ENCODE data around the gene PPP2R5A.
A peak's percentile ranks its signal among the peaks of the same experiment; 100 is the strongest.

PPP2R5A gene

GRCh38 chr1:212367474-212368072, 82.4 kb downstream of the PPP2R5A start:
- no peak for TF ChIP-seq POLR2A (IDR thresholded peaks at IDR 0.05; ENCODE audit: extremely low read depth, insufficient read length)
- no peak overlapping the region for H3K4me3 ChIP-seq (ENCODE audit: low read depth, low read length)

DNA sequence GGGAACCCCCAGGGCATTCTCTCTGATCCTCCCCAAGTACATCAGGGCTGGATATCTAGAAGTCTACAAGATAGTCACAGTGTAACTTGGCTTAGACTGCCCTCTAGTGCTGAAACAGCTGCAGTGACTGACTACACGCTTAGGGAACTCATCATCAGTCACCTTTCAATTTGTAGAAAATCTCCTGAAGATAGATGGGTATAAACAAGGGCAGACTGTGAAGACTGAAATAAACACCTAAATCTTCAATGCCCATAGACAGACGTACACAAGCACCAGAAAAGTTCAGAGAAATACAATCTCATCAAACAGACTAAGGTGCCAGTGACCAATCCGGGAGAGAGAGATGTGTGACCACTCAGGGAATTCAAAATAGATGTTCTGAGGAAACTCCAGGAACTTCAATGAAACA, 82.9 kb downstream of the PPP2R5A start:
- peak; percentile 78 for DNase-seq (ENCODE audit: low read depth)
- H3K4me3 ChIP-seq (ENCODE audit: low read depth, low read length), result no peak overlapping the region
- TF ChIP-seq, protein P1, sequence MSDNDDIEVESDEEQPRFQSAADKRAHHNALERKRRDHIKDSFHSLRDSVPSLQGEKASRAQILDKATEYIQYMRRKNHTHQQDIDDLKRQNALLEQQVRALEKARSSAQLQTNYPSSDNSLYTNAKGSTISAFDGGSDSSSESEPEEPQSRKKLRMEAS (IDR thresholded peaks at IDR 0.05; ENCODE audit: low read depth, low read length), result no peak
- peak; percentile 91 for TF ChIP-seq CTCF (IDR thresholded peaks at IDR 0.05; ENCODE audit: low read depth, low read length)

More at GRCh38 chr1:212367474-212368072, 82.4 kb downstream of the PPP2R5A start:
- DNase-seq (ENCODE audit: low read depth), result no peak

GRCh38 chr1:212375986-212376385, 90.8 kb downstream of the PPP2R5A start:
- DNase-seq (ENCODE audit: low read depth), result no peak
- TF ChIP-seq, protein P1 (IDR thresholded peaks at IDR 0.05; ENCODE audit: low read depth, low read length), result no peak
- TF ChIP-seq CTCF (IDR thresholded peaks at IDR 0.05; ENCODE audit: low read depth, low read length) (no peak), MYC (IDR thresholded peaks at IDR 0.05; ENCODE audit: low read depth, low read length) (no peak), POLR2A (IDR thresholded peaks at IDR 0.05; ENCODE audit: extremely low read depth, insufficient read length) (no peak)
- no peak overlapping the region for H3K4me3 ChIP-seq (ENCODE audit: low read depth, low read length)

GRCh38 chr1:212377644-212378043, 92.4 kb downstream of the PPP2R5A start:
- TF ChIP-seq POLR2A (IDR thresholded peaks at IDR 0.05; ENCODE audit: extremely low read depth, insufficient read length) (no peak), MYC (IDR thresholded peaks at IDR 0.05; ENCODE audit: low read depth, low read length) (no peak), CTCF (IDR thresholded peaks at IDR 0.05; ENCODE audit: low read depth, low read length) (no peak)
- TF ChIP-seq, protein P1 (IDR thresholded peaks at IDR 0.05; ENCODE audit: low read depth, low read length), result no peak
- no peak overlapping the region for H3K4me3 ChIP-seq (ENCODE audit: low read depth, low read length)
- no peak for DNase-seq (ENCODE audit: low read depth)

GRCh38 chr1:212379366-212379765, 94.2 kb downstream of the PPP2R5A start:
- TF ChIP-seq POLR2A (IDR thresholded peaks at IDR 0.05; ENCODE audit: extremely low read depth, insufficient read length) (no peak), CTCF (IDR thresholded peaks at IDR 0.05; ENCODE audit: low read depth, low read length) (no peak), MYC (IDR thresholded peaks at IDR 0.05; ENCODE audit: low read depth, low read length) (no peak)
- TF ChIP-seq, protein P1 (IDR thresholded peaks at IDR 0.05; ENCODE audit: low read depth, low read length), result no peak
- DNase-seq (ENCODE audit: low read depth), result no peak
- no peak overlapping the region for H3K4me3 ChIP-seq (ENCODE audit: low read depth, low read length)

DNA sequence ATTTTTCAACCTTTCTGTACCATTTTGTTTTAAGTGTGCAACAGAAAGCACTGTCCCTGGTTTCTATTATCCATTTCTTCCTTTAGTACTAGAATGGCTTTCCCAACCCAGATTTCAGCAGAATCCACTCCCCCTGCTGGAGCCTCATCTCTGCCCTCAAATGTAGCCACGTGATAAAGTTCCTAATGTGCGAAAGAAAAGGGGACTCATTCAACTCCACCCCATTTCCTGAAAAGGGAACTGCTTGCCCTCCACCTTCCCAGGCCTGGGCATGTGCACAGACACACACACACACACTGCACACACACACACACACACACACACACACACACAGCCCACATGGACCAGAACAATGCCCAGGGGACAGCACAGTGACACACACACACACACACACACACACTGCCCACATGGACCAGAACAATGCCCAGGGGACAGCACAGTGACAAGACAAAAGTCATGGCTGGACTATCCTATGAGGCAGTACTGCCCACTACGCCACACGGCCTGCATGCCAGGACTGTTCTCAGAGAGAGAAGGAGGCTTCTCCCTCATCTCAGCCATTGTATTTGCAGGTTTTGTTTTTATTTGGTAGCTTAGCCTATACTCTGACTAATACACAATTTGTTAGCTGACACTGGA, 96.3 kb downstream of the PPP2R5A start:
- no peak overlapping the region for H3K4me3 ChIP-seq (ENCODE audit: low read depth, low read length)
- TF ChIP-seq CTCF (IDR thresholded peaks at IDR 0.05; ENCODE audit: low read depth, low read length) (no peak), POLR2A (IDR thresholded peaks at IDR 0.05; ENCODE audit: extremely low read depth, insufficient read length) (no peak), MYC (IDR thresholded peaks at IDR 0.05; ENCODE audit: low read depth, low read length) (no peak)
- TF ChIP-seq, protein P1 (IDR thresholded peaks at IDR 0.05; ENCODE audit: low read depth, low read length), result no peak
- no peak for DNase-seq (ENCODE audit: low read depth)

All from NB4 (cell line).